Panc1 (cell line): ENCODE data around the gene TNRC6A. TPM values are rescaled to one million over a fixed set of nuclear protein-coding genes. Genes with fewer than 3 reads are reported as not detected.
A peak's percentile ranks its signal among the peaks of the same experiment; 100 is the strongest.

Experiments
- ATAC-seq: fragments of 200-7000 bp; cut with Tn5 transposase; 2 replicates; pipeline ENCODE4 v1.9.1; 2020; ENCODE audit warnings: mild to moderate bottlenecking, moderate library complexity
- BruUV-seq: library from RNA; stranded (reverse); fragments of 400-500 nt; replicated peaks from 2 replicates; lab custom pipeline; 2021; lab: Mats Ljungman, UMichigan
- CTCF ChIA-PET: fragments of 300-600 bp; sonication (Branson Sonifier 250); formaldehyde crosslinking; loops from one replicate; lab custom pipeline; 2022; ENCODE audit warnings: antibody characterized with exemption; lab: Charles Lee
- POLR2A ChIA-PET: fragments of 300-600 bp; sonication (Branson Sonifier 250); formaldehyde crosslinking; loops from one replicate; lab custom pipeline; 2022; ENCODE audit warnings: antibody characterized with exemption; lab: Charles Lee
- DNase-seq: peaks from one replicate; pipeline ENCODE4 v3.0.0-alpha.2; 2010; ENCODE audit warnings: low read depth, low spot score
- H3K27ac ChIP-seq: 2 replicates; pipeline ENCODE4 v1.5.1; 2011; ENCODE audit warnings: mild to moderate bottlenecking, low read length, inconsistent platforms
- H3K27me3 ChIP-seq: fragments of 200-500 bp; sonication (Bioruptor generic); 2 replicates; pipeline ENCODE4 v1.6.0; 2014; ENCODE audit warnings: low read length, inconsistent platforms; ENCODE audit not compliant: control insufficient read depth, insufficient read depth
- H3K36me3 ChIP-seq: fragments of 200-500 bp; sonication (Bioruptor generic); 2 replicates; pipeline ENCODE4 v1.5.1; 2014; ENCODE audit warnings: inconsistent platforms, mild to moderate bottlenecking, low read length, moderate library complexity; ENCODE audit not compliant: control insufficient read depth, insufficient read depth
- H3K4me1 ChIP-seq: 2 replicates; pipeline ENCODE4 v1.5.1; 2011; ENCODE audit warnings: inconsistent platforms, mild to moderate bottlenecking, low read length, moderate library complexity; ENCODE audit not compliant: control insufficient read depth, insufficient read depth
- H3K4me3 ChIP-seq, 2 experiments: 2 replicates each; pipeline ENCODE4 v1.5.1; 2011 to 2012; ENCODE audit warnings: low read depth in 2 of 2, low read length in 2 of 2, mild to moderate bottlenecking in 2 of 2, inconsistent platforms in 1 of 2, moderate library complexity in 1 of 2
- H3K9me3 ChIP-seq: fragments of 200-500 bp; sonication (Bioruptor generic); 2 replicates; pipeline ENCODE4 v1.5.1; 2014; ENCODE audit warnings: low read depth, mild to moderate bottlenecking, inconsistent platforms, low read length, moderate library complexity; ENCODE audit not compliant: control insufficient read depth, insufficient read depth
- POLR2AphosphoS5 ChIP-seq: IDR thresholded peaks from 2 replicates; pipeline ENCODE4 v1.6.1; 2012; ENCODE audit warnings: mild to moderate bottlenecking, low read depth, low read length, moderate library complexity
- SIN3A ChIP-seq: IDR thresholded peaks from 2 replicates; pipeline ENCODE4 v1.6.1; 2012; ENCODE audit warnings: low read depth, mild to moderate bottlenecking, low read length, moderate library complexity, borderline replicate concordance; ENCODE audit not compliant: insufficient read depth
- TCF7L2 ChIP-seq: IDR thresholded peaks from 2 replicates; pipeline ENCODE4 v1.6.1; 2011; ENCODE audit warnings: mild to moderate bottlenecking, low read depth, low read length, inconsistent platforms
- in situ Hi-C: cut with HindIII; loops from 2 replicates; pipeline ENCODE4 v1.10.0; 2016; ENCODE audit warnings: low sequenced_read_pairs, low pct_unique_long_range_greater_than_20kb
- intact Hi-C: fragments of 100-400 bp; cut with micrococcal nuclease; formaldehyde crosslinking; loops from one replicate; pipeline ENCODE4 v1.10.0; 2022; ENCODE audit not compliant: unreplicated experiment
- total RNA-seq: library from RNA; stranded (reverse); gene quantifications from one replicate; pipeline ENCODE4 v1.2.1, GENCODE V29; 2021; ENCODE audit not compliant: unreplicated experiment
- TF ChIP-seq, protein P1 (sequence below): fragments of 450-650 bp; IDR thresholded peaks from 2 replicates; pipeline ENCODE4 v1.5.1; 2017; ENCODE audit warnings: mild to moderate bottlenecking
- TF ChIP-seq, protein P2 (sequence below), 2 experiments: IDR thresholded peaks; 2 replicates each; pipeline ENCODE4 v1.6.1; 2011 to 2012; ENCODE audit warnings: low read depth in 2 of 2, control low read depth in 1 of 2, low read length in 1 of 2, mild to moderate bottlenecking in 1 of 2, moderate library complexity in 1 of 2; ENCODE audit not compliant: insufficient read depth in 1 of 2

The TNRC6A gene
- total RNA-seq, 1 experiment from 2014 or later: 53.6 TPM

DNA sequence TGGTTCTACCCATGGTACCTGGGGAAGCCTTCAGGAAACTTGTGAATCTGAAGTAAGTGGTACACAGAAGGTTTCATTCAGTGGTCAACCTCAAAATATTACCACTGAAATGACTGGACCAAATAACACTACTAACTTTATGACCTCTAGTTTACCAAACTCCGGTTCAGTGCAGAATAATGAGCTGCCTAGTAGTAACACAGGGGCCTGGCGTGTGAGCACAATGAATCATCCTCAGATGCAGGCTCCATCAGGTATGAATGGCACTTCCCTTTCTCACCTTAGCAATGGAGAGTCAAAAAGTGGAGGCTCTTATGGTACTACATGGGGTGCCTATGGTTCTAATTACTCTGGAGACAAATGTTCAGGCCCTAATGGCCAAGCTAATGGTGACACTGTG is 60.4 kb downstream of the TNRC6A start:
- TF ChIP-seq, protein P1, sequence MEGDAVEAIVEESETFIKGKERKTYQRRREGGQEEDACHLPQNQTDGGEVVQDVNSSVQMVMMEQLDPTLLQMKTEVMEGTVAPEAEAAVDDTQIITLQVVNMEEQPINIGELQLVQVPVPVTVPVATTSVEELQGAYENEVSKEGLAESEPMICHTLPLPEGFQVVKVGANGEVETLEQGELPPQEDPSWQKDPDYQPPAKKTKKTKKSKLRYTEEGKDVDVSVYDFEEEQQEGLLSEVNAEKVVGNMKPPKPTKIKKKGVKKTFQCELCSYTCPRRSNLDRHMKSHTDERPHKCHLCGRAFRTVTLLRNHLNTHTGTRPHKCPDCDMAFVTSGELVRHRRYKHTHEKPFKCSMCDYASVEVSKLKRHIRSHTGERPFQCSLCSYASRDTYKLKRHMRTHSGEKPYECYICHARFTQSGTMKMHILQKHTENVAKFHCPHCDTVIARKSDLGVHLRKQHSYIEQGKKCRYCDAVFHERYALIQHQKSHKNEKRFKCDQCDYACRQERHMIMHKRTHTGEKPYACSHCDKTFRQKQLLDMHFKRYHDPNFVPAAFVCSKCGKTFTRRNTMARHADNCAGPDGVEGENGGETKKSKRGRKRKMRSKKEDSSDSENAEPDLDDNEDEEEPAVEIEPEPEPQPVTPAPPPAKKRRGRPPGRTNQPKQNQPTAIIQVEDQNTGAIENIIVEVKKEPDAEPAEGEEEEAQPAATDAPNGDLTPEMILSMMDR: no peak
- TF ChIP-seq POLR2AphosphoS5: no peak
- no peak for TF ChIP-seq TCF7L2
- TF ChIP-seq, protein P2, sequence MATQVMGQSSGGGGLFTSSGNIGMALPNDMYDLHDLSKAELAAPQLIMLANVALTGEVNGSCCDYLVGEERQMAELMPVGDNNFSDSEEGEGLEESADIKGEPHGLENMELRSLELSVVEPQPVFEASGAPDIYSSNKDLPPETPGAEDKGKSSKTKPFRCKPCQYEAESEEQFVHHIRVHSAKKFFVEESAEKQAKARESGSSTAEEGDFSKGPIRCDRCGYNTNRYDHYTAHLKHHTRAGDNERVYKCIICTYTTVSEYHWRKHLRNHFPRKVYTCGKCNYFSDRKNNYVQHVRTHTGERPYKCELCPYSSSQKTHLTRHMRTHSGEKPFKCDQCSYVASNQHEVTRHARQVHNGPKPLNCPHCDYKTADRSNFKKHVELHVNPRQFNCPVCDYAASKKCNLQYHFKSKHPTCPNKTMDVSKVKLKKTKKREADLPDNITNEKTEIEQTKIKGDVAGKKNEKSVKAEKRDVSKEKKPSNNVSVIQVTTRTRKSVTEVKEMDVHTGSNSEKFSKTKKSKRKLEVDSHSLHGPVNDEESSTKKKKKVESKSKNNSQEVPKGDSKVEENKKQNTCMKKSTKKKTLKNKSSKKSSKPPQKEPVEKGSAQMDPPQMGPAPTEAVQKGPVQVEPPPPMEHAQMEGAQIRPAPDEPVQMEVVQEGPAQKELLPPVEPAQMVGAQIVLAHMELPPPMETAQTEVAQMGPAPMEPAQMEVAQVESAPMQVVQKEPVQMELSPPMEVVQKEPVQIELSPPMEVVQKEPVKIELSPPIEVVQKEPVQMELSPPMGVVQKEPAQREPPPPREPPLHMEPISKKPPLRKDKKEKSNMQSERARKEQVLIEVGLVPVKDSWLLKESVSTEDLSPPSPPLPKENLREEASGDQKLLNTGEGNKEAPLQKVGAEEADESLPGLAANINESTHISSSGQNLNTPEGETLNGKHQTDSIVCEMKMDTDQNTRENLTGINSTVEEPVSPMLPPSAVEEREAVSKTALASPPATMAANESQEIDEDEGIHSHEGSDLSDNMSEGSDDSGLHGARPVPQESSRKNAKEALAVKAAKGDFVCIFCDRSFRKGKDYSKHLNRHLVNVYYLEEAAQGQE (IDR thresholded peaks at IDR 0.05; ENCODE audit: insufficient read depth in 1 of 2, low read depth in 2 of 2, low read length in 1 of 2): no peak
- Histone ChIP-seq H3K27ac (no peak overlapping the region), H3K9me3 (no peaks in the 10 kb centered on the region), H3K27me3 (no peaks in the 10 kb centered on the region), H3K36me3 (peaks cover 50% of the 10 kb centered on the region), H3K4me3 (no peak overlapping the region), H3K4me1 (no peaks in the 10 kb centered on the region)
- DNase-seq (no peak), ATAC-seq (no peak)
- POLR2A ChIA-PET: interaction anchor here (0.6 kb wide), 1 partner anchor 206 kb away, joined by 3 read pairs; no protein-coding TSS in a partner anchor
- CTCF ChIA-PET: no interaction called here
- BruUV-seq: no TSS peak
- intact Hi-C loops: no loop called here
- in situ Hi-C loops: no loop called here

DNA sequence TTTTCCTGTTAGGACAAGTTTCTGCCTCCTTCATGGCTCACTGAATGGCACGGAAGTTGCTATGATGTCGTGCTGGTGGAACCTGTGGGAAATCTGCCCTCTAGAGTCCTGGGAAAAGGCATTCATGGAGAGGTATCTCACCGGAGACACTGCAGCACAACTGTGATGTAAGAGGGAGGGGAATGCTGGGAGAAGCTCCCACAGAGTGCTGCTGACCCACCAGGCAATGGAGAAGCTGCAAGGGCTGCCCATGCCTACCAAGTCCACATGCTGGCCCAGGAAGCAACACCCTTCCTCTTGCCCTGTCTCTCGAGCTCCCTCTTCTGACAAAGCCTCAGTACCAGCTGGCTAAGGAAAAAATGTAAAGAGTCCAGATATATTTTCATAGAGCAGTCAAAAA is 71.1 kb downstream of the TNRC6A start:
- Histone ChIP-seq H3K27ac (no peak overlapping the region), H3K4me3 (no peak overlapping the region), H3K4me1 (no peaks in the 10 kb centered on the region), H3K36me3 (peaks cover 65% of the 10 kb centered on the region), H3K9me3 (no peaks in the 10 kb centered on the region), H3K27me3 (no peaks in the 10 kb centered on the region)
- DNase-seq: peak; percentile 12
- in situ Hi-C loops: loop anchor here (25.0 kb wide), 1 partner anchor 112 kb away; no protein-coding TSS in a partner anchor
- CTCF ChIA-PET: interaction anchor here (0.7 to 1.2 kb wide), 2 partner anchors 21 to 220 kb away, joined by 3 to 4 read pairs; no protein-coding TSS in a partner anchor
- POLR2A ChIA-PET: interaction anchor here (0.7 kb wide), 1 partner anchor 375 kb away, joined by 3 read pairs; no protein-coding TSS in a partner anchor
- ATAC-seq: peak; percentile 84
- TF ChIP-seq TCF7L2 (no peak), SIN3A (no peak), POLR2AphosphoS5 (no peak)
- TF ChIP-seq, protein P1: peak; percentile 82
- TF ChIP-seq, protein P2 (IDR thresholded peaks at IDR 0.05; ENCODE audit: insufficient read depth in 1 of 2, low read depth in 2 of 2, low read length in 1 of 2): no peak
- BruUV-seq: no TSS peak
- intact Hi-C loops: no loop called here
